T-helper 9 cell (primary cell): ENCODE measurements around the gene C22orf39.

Source experiments
- DNase-seq: peaks from one replicate; pipeline ENCODE4 v3.0.0-alpha.2; 2020

C22orf39 gene

GRCh38 chr22:19476023-19476422 is 28.5 kb upstream of the C22orf39 start:
- no peak for DNase-seq

DNA sequence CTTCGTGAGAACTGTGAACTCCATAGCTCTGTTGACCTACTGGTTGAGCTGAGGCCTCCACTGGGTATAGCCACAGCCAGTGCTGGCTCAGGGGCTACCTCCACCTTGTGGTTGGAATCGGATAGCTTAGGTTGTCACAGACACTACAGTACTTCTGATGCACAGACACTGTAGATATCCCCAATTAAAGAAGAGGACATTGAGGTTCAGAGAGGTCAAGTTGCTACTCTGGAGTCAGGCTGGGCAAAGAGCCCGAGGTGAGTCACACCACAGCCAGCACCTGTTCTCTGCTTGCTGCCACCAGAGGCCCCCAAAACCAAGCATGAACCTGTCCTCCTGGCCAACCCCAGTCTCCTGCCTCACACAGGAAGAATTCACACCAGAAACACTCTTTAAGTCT is 26.1 kb upstream of the C22orf39 start:
- DNase-seq = no peak

DNA sequence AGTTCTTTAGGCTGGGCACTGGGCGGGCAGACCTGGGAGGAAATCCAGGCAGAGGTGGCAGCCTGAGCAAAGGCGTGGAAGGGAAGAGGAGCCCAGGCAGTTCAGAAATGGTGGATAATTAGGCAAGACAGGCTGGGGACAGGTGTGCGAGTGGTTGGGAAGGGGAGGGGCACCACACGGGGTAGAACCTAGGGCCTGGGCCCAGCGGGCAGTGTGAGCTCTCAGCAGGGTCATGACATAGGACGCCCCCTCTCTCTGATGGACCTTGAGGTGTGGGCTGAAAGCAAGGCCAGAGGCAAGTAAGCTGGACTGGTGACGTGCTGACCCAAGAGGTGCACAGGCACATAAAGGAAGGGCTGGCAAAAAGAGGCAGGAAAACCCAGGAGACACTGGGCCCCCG is 24.7 kb upstream of the C22orf39 start:
- DNase-seq = no peak

GRCh38 chr22:19471572-19471971 is 24.1 kb upstream of the C22orf39 start:
- no peak for DNase-seq

DNA sequence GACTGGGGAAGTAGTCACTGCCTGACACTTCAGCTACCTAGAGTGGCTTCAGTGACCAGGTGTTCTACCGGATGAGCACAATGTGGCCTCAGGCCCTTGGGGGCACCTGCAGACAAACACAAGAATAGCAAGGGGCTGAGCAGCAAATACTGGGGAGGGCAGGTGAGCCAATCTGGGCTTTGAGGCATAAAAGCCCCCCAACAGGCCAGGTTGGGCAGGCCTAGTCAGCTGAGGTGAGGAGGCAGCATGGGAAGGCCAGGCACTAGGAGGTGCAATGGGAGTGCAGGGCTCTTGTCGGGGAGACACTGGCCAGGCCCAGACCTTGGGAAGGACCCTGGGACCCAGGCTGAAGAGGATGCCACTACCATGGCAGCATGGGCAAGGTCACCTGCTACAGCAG is 22.5 kb upstream of the C22orf39 start:
- no peak for DNase-seq

- DNase-seq = no peak
Measured at GRCh38 chr22:19469421-19469820, 21.9 kb upstream of the C22orf39 start.

GRCh38 chr22:19467912-19468311 is 20.4 kb upstream of the C22orf39 start:
- no peak for DNase-seq

DNA sequence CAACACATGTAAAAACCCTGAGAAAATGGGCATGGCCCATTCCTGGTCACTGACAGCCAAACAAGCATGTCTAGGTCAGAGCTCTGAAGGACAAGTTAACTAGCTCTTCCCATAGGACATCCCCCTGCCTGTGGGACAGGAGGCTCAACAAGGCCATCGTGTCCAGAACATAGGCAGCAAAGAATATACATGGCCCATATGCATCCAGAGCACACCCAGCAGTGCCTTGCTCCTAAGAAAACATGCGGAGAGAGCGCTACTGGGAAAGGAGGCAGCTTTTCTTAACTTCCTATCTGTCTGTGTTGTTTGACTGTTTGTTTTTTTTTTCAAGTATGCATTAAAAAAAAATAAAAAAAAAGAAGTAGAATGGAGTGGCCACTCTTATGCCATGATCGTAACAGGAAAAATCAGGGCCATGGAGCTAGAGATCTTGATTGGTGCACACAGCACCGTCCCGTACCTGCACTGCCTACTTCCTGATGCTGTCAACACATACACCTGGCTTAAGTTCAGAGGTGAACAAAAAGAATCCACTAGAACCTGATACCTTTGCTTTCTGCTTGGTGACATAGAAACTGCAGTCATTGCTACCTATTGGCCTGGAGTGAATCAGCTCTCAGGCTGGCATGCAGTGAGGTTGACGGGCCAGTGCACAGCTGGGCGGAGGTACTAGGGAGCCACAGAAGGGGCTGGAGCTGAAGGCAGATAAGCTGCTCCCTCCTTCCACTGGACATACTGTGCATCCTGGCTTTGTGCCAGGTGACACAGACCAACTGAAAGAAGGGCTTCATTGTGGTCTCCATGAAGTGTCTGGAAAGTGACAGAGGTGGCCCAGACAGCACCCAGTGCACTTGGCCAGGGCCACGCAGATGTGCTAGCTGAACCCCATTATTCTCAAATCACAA is 19.6 kb upstream of the C22orf39 start:
- DNase-seq = no peak

DNA sequence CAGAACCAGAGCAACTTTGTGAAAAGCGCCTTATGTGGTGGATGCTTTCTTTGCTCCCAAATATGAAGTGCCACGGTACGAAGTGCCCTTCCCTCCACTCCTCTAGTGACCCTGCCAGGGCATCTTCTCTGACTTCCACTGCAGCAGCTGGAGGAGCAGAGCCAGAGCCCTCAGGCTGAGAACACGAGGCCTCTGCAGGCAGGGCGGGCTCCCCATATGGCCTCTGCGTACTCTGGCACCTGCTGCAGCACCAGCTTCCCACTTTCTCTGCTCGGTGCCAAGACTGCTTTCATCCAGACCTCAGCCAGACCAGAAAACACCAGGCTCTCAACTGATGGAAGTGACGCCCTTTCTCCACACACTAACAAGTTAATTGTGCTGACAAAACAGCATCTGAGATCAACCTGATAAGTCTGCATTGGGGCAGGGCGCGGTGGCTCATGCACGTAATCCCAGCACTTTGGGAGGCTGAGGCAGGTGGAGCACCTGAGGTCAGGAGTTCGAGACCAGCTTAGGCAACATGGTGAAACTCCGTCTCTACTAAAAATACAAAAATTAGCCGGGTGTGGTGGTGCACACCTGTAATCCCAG is 18.7 kb upstream of the C22orf39 start:
- no peak for DNase-seq

GRCh38 chr22:19464975-19465374 is 17.5 kb upstream of the C22orf39 start:
- no peak for DNase-seq

DNA sequence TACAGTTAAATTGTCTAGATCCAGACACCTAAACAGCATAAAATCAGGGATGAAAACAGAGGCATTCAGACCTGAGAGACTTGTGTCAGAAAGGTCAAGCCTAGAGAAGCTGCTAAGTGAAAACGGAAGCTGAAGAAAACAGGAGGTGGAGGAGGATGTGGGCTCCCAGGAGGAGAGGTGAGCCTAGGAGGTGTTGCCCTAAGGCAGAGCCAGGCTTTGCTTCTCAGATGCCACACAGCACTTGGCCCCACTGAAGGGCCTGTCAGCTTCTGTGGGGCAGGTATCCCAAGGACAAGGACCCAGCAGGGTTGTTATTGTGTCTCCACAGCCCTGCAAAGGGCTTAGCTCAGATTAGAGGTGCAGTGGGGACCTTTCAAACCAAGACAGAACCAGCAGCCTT is 17.0 kb upstream of the C22orf39 start:
- DNase-seq = no peak

DNA sequence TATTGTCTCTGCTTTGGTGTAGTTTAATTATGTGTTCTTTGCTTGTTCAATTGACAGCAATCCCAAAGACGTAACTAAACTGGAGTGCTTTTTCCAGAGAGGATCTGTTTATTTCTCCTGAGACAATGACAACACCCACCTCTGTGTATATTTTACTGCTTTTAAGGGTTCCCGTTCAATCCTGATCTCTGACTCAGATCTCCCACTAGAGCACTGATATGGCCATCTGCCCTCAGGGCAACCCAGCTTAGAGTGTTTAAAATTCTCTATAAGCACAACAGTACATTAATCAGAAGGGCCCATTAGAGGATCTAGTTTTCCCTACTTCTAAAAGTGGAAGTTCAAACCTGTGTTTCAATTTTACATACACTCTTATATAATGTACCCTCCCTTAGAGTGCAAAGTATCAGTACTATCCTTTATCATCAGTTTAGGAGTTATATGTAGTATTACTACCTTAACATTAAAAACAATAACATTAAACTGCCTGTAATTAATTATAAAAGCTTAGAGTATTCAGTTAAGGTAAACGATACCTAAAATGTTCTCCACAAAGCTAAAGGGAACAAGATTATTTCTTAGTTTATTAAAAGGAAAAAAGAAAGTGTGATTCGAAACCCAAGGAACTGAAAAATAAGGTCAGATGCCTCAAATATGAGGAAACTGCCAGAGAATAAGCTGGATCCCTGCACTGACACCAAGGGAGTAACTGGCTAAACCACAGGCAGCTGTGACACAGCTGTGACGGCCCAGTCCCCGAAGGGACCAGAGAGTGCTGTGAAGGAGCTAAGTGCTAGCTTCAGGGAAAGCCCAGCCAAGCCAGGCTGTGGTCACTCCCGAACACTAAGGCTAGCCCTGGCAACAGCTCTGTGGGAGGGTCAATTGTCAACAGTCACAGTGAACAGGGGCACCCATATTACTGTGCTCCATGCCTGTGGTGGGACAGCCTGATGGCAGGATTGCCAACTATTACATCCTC is 16.3 kb upstream of the C22orf39 start:
- DNase-seq = no peak

GRCh38 chr22:19463008-19463407 is 15.5 kb upstream of the C22orf39 start:
- DNase-seq = no peak

DNA sequence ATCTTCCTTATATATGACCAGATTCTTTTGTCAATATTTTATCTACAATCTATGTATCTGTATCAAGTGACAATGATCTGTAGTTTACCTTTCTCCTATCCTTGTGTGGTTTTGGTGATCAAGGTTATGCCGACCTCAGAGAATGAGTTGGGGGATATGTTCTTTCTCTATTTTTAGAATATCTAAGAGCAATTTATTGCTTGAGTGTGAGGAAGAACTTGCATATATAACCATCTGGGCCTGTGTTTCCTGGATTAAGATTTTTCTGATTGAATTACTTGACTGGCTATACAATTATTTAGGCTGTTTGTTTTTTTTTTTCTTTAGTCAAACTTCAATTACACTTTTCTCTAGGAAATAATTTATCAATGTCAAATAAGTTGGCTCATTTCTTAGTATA is 14.0 kb upstream of the C22orf39 start:
- DNase-seq = no peak

DNA sequence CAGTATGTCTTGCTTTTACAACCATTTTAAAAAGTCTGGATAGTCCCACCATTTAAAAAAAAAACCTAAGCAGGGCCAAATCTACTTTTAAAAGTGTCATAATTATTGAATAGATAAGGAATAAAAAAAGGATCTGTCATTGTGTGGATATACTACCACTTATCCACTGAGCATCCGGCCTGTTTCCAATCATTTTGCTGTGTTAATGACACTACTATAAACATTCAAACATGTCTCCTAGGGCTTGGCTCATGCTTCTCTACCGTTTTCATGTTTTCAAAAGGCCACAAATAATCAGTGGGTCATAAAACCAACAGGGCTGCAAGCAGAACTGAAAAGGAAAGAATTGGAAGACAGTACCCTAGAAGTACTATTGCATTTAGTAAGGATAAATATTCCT is 12.5 kb upstream of the C22orf39 start:
- no peak for DNase-seq

DNA sequence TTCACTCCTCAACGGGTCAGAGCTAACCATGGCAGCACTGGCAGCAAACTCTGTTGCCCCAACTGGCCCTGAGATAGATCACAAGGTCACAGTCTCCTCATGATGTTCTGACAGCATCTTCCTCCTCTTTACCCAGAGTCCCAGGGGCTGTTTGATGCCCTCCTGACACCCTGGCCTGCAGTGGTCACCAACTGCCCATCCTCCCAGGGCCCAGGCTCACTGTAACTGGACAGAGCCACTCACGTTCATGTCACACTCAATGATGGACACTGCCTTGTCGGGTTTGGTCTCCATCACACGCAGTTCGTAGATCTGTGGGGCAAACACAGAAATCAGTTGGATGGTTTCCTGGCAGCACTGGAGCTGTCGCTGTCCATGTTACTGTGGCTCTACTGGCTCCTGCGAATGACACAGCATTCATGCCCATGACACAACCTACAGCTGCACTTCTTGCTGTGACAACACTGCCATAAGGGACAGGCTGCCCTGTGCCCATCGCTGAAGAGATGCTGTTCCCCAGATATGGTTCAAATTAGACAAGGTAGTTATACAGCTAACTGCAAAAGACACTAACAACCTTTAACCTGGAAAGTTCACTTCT is 10.4 kb upstream of the C22orf39 start:
- DNase-seq = no peak

- DNase-seq = no peak
Measured at GRCh38 chr22:19456541-19456940, 9.0 kb upstream of the C22orf39 start.

DNA sequence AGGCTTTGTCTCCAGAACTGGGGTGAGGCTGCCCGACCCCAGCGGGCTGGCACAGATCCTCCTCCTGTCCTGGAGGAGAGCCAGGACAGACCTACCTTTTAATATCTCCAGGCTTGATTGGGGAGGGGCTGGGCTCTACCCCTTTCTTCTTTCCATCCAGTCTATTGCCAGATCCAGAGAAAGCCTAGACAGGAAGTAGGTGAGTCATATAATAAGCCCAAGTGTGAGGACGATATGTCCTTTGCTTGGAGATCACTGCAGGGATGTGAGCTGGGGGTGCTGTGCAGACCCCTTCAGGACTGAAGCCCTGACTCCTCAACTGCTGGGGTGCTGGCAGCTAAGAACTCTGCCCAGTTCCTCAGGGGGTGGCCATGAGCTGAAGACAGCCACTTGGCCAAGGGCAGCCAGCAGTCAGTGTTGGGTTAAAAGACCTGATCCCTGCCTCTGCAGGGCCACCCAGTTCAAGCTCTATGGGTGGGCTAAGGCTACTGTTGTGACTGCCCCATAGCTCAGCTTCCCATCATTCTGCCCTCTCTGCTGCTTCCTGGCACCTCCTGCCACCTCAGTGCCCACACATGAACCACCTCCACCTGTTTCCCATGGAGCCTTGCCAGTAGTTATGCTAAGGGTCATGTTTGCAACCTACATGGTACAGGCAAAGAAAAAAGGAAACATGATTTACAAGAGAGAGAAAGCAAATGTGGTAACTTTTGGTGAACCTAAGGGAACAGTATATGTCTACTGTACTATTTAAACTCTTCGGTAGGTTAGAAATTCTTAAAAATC is 8.3 kb upstream of the C22orf39 start:
- DNase-seq = no peak

GRCh38 chr22:19455033-19455432 is 7.5 kb upstream of the C22orf39 start:
- DNase-seq = no peak

DNA sequence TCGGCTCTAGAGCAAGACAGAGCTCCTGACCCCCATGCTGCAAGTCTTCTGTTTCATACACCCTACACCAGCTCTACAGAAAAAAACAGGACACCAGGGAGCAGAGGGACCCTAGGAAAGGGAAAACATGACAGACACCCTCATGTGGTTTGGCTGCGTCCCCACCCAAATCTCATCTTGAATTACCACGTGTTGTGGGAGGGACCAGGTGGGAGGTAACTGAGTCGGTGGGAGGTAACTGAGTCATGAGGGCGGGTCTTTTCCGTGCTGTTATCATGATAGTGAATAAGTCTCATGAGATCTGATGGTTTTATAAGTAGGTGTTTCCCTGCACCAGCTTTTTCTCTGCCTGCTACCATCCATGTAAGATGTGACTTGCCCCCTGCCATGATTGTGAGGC is 6.6 kb upstream of the C22orf39 start:
- DNase-seq = no peak

- no peak for DNase-seq
Measured at GRCh38 chr22:19453718-19454117, 6.2 kb upstream of the C22orf39 start.

DNA sequence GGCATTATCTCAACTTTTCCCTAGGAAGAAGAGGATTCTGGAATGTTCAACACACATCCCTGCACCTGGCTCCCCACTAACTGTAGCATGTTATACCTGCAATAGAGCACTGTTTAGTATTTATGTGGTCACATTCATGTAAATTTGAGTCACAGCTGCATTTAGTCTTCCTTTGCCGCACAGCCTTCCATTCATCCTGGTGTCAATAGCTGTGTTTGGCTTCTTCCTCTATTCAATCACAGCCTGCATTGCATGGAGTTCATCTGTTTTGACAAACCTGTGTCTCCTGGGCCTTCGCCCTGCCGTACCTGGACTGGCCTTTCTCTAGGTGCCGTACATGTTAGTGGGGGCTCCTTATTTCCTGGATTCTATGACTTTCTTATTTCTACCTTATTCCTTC is 4.1 kb upstream of the C22orf39 start:
- no peak for DNase-seq
